GM12875 (cell line): ENCODE results near the gene TIMM50.
A peak's percentile ranks its signal among the peaks of the same experiment; 100 is the strongest.

Source experiments
- H3K4me3 ChIP-seq: one replicate; pipeline ENCODE4 v1.5.1; 2011; ENCODE audit warnings: low read depth, low read length, control low read depth
- CTCF ChIP-seq: IDR thresholded peaks from 2 replicates; pipeline ENCODE4 v1.5.1; 2011; ENCODE audit warnings: low read depth, mild to moderate bottlenecking, control low read depth, inconsistent platforms, low read length, moderate library complexity, borderline replicate concordance; ENCODE audit not compliant: insufficient read depth

Gene TIMM50

GRCh38 chr19:39533003-39533512 lies 52.4 kb downstream of the TIMM50 start:
- no peak for TF ChIP-seq CTCF
- no peak overlapping the region for H3K4me3 ChIP-seq

- TF ChIP-seq CTCF = no peak
- no peak overlapping the region for H3K4me3 ChIP-seq
These were observed 53.2 kb downstream of the TIMM50 start for GRCh38 chr19:39533791-39534190.

GRCh38 chr19:39539165-39539517 lies 58.5 kb downstream of the TIMM50 start:
- H3K4me3 ChIP-seq = peak overlapping the region; percentile 83
- TF ChIP-seq CTCF = no peak

- peak within 1 kb of the TSS; percentile 83 for H3K4me3 ChIP-seq
- TF ChIP-seq CTCF = peak; percentile 88
These were observed 59.1 kb downstream of the TIMM50 start, which contains the start of gene EID2 for GRCh38 chr19:39539518-39540332. Gene EID2, minus strand, starts transcription at chr19:39540161. Its CDS starts 82 bp downstream, at chr19:39540079.

GRCh38 chr19:39540333-39540673 lies 59.7 kb downstream of the TIMM50 start:
- TF ChIP-seq CTCF = no peak
- H3K4me3 ChIP-seq = no peak overlapping the region
